ENCODE results near the gene DHH. TPM values are rescaled to one million over a fixed set of nuclear protein-coding genes. Genes with fewer than 3 reads are reported as not detected.

Gene DHH
- total and polyA plus RNA-seq, 2 donors (not counting 3 experiments of a cell fraction or from before 2014, with no cell fraction given) = 2.9 to 3.3 TPM

GRCh38 chr12:49098703-49099102 is 4.1 kb upstream of the DHH start:
- H3K9me3 ChIP-seq (replicated peaks; ENCODE audit: control insufficient read depth, insufficient read depth, low read length) = no peaks in the 10 kb centered on the region
- no peak for TF ChIP-seq EZH2 (IDR thresholded peaks at IDR 0.05; ENCODE audit: borderline replicate concordance, low read depth, low read length, severe bottlenecking)
- no peak for TF ChIP-seq JUN (IDR thresholded peaks at IDR 0.05; ENCODE audit: borderline replicate concordance, insufficient read depth, insufficient read length, low read depth)
- TF ChIP-seq POLR2A (IDR thresholded peaks at IDR 0.05; ENCODE audit: low read depth, low read length) = no peak
- no peak for TF ChIP-seq CTCF (IDR thresholded peaks at IDR 0.05; ENCODE audit: extremely low read depth in 1 of 2, insufficient read depth in 1 of 2, low read depth in 1 of 2, low read length in 2 of 2)
- no peak for TF ChIP-seq MYC (IDR thresholded peaks at IDR 0.05; ENCODE audit: low read depth, low read length)
- no peak for TF ChIP-seq MAX (IDR thresholded peaks at IDR 0.05; ENCODE audit: insufficient read depth, insufficient read length)
- H3K27me3 ChIP-seq (ENCODE audit: control insufficient read depth in 2 of 2, insufficient read depth in 2 of 2, low read length in 2 of 2) = no peaks in the 10 kb centered on the region
- intact Hi-C loops (cut with micrococcal nuclease) = loop anchor here (1.0 kb wide), 2 partner anchors 10 to 34 kb away; no protein-coding TSS in a partner anchor
- FAIRE-seq = no peak
- no peak for DNase-seq (ENCODE audit: low read depth, low spot score)
- CTCF ChIA-PET = interaction anchor here (0.6 to 11.7 kb wide), 20 partner anchors 7 to 136 kb away, joined by 3 to 188 read pairs (median 6); partner anchors contain the start of genes LMBR1L, RHEBL1 and TUBA1B
- H3K36me3 ChIP-seq (ENCODE audit: control insufficient read depth in 2 of 2, extremely low read depth in 1 of 2, insufficient read depth in 2 of 2, low read length in 2 of 2) = peaks cover 7 to 47% of the 10 kb centered on the region in 2 experiments
- H3K9ac ChIP-seq (replicated peaks; ENCODE audit: extremely low read depth, insufficient read depth, low read length) = no peak overlapping the region
- no peaks in the 10 kb centered on the region for H3K9me1 ChIP-seq (replicated peaks; ENCODE audit: control insufficient read depth, extremely low read depth, insufficient read depth, low read length)
- H3K4me2 ChIP-seq (ENCODE audit: insufficient read depth, low read length) = no peak overlapping the region
- POLR2A ChIA-PET = interaction anchor here (1.5 kb wide), 1 partner anchor 10 kb away, joined by 5 read pairs; no protein-coding TSS in a partner anchor
- no peak overlapping the region for H3K27ac ChIP-seq (ENCODE audit: insufficient read depth, low read depth, low read length)
- H3K4me1 ChIP-seq (ENCODE audit: control insufficient read depth, extremely low read depth, insufficient read depth, low read length) = peaks cover 13% of the 10 kb centered on the region
- no peaks in the 10 kb centered on the region for H4K20me1 ChIP-seq (replicated peaks; ENCODE audit: control insufficient read depth, extremely low read depth, insufficient read depth, low read length)
- H3K79me2 ChIP-seq (ENCODE audit: control insufficient read depth, insufficient read depth, low read length) = no peaks in the 10 kb centered on the region
- no TSS peak for BruUV-seq (replicated peaks)
- dilution Hi-C loops (cut with MboI; ENCODE audit: extremely low pct_ligation_motif_present, low sequenced_read_pairs) = no loop called here
- H2AFZ ChIP-seq (ENCODE audit: low read depth, low read length) = no peak overlapping the region
- H3K4me3 ChIP-seq (replicated peaks in 1 of 3; ENCODE audit: insufficient read depth in 1 of 3, low read depth in 1 of 3, low read length in 3 of 3) = no peak overlapping the region

All from endothelial cell of umbilical vein (primary cell).